CD1c-positive myeloid dendritic cell (primary cell): Measurements from ENCODE around the gene PCDH12.

Source experiments
- DNase-seq: peaks from one replicate; pipeline ENCODE4 v3.0.0-alpha.2; 2016; ENCODE audit errors: extremely low spot score

The PCDH12 gene

DNA sequence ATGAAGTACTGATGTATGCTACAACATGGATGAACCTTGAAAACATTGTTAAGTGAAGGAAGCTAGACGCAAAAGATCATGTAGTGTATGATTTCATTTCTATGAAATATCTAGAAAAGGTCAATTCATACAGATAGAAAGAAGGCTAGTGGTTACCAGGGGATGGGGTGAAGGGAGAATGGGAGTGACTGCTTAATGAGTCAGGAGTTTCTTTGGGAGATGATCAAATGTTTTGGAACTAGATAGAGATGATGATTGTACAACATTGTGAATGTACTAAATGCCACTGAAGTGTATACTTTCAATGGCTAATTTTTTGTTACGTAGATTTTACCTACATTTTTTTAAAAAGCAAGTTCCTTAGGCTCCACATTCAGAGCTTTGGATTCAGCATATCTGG lies 49.2 kb downstream of the PCDH12 start:
- no peak for DNase-seq

DNA sequence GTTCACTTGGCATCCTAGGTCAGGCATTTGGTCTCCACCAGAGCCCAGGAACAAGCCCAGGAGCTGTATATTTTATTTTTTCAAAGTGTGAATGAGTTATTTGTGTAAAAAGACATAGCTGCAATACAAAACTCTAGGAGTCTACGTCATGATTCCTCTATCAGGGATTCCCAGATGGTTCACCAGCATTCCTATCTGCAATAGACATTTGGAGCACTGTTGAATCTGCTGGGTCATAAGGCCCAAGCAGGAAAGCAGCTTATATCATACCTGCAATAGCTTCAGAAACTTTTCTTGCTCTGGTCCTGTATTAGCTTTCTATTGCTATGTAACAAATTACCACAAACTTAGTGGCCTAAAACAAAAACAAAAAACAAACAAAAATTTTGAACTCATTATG lies 51.0 kb downstream of the PCDH12 start:
- DNase-seq: no peak

DNA sequence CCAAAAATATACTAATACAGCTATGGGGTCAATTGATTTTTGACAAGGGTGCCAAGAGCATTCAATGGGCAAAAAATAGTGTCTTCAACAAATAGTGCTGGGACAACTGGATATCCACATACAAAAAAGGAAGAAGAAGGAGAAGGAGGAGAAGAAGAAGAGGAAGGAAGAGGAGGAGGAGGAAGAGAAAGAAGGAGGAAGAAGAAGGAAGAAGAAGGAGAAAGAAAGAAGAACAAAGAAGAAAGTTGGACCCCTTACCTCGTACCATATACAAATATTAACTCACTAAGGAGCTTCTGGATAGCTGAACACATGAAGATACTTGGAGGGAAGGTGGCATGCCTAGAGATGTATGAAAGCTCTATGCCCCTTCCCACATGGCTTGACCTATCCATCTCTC lies 51.5 kb downstream of the PCDH12 start:
- no peak for DNase-seq

DNA sequence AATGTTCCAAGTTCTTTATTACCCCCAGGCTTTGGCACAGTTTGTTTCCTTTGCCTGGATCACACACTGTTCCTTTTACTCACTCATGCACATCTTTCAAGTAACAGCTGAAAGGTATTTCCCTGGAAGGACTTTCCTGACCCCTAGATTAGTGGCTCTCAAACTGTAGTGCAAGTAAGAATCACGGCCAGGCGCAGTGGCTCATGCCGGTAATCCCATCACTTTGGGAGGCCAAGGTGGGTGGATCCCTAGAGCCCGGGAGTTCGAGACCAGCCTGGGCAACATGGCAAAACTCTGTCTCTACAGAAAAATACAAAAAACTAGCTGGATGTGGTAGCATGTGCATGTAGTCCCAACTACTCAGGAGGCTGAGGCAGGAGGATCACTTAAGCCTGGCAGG lies 53.5 kb downstream of the PCDH12 start:
- DNase-seq: no peak

DNA sequence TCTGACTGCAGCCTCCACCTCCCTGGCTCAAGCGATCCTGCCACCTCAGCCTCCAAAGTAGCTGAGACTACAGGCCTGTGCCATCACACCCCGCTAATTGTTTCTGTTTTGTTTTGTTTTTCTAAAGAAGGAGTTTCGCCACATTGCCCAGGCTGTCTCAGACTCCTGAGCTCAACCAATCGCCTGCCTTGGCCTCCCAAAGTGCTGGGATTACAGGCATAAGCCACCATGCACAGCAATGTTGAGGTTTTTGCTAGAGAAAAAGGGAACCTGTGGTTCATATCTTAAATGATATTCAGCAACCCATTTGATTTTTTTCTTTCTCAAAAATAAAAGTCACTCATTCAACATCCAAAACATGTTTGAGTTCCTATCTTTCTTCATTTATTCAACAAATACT lies 54.7 kb downstream of the PCDH12 start:
- peak; percentile 63 for DNase-seq

DNA sequence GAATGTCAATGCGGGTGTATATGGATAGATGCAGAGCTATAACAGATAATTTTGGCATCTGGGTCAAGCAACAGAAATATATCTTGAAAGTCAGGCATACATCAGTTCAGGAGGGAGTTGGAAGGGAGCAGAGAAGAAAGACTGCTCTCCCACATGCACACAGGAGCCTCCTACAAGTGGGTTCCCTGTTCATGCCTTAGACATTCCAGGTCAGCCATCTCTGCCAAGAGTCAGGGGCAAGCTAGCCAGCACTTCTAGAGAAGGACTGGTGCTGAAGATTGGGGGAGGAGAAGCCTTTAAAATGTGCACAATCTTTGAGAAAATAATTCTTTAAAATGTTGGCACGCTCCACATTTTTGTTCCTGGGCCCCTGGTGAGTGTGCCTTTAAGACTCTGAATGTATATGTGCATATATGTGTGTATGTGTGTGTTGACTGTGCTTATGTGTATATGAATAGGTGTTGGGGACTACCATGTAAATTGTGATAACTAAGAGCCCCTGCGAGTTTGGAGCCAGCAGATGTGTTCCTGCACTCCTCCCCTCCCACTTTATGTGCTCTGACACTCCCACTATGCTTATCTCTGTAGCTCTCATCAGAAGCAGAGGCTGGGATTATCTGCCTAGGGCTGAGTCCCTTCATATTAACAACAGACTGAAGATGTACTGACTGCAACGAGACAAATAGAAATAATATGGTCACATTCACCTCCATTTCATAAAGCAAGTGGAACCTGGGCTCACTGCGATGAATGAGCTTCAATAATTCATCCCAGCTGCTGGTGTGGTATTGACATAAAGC lies 55.8 kb downstream of the PCDH12 start:
- DNase-seq: no peak

DNA sequence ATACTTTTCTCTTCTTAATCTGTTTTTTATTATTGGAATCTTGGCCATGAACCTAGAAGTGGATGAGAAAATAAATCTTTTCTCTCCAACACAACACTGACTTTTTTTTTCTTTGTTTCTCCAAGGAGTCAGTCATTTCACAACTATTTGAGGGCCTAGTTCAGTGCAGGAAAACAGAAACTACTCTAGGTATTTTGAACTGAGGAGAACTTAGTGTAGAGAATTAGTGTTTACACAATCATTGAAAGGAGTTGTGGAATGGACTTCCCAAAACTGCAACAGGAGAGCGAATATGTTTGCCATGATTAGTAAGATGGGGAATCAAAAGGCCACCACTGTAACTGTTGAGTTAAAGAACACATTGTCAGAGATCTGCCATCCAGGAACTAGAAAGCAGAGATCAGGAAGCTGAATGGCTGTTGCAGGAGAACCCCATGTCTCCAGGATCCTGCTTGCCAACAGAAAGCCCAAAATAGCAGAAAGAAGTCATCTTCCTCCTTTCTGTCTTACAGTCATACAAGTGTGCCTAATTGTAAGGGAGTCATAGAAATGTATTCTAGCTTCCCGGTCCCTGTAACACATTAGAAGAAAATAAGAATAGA lies 59.5 kb downstream of the PCDH12 start:
- peak; percentile 41 for DNase-seq

DNA sequence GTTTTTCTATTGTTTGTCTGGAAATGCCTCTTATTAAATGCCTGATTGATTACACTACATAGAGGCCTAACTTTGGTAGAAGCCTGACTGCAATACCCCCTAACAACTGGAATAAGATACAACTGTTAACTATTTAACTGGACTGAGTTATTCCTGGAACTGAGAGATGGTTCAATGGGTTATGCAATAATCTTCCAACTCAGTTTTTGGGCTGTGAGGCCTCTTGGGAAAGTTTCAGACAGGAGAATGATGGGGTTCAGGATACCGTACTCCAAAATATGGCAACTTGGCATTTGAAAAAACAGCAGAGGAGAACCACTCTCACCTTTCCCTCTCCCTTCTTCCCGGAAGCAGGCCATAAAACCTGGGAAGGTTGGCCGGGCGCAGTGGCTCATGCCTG lies 60.6 kb downstream of the PCDH12 start:
- no peak for DNase-seq
